Measurements from ENCODE around the gene SRPX. TPM values are rescaled to one million over a fixed set of nuclear protein-coding genes. Genes with fewer than 3 reads are reported as not detected.

SRPX gene, protein sequence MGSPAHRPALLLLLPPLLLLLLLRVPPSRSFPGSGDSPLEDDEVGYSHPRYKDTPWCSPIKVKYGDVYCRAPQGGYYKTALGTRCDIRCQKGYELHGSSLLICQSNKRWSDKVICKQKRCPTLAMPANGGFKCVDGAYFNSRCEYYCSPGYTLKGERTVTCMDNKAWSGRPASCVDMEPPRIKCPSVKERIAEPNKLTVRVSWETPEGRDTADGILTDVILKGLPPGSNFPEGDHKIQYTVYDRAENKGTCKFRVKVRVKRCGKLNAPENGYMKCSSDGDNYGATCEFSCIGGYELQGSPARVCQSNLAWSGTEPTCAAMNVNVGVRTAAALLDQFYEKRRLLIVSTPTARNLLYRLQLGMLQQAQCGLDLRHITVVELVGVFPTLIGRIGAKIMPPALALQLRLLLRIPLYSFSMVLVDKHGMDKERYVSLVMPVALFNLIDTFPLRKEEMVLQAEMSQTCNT
- 7.4 and 9.4 TPM in 2 replicates for total RNA-seq (2022)
- percentile 40 among the genes with signal in this experiment for Bru-seq, nascent RNA
- percentile 34 among the genes with signal in this experiment for BruChase-seq, experiment 1, labeled RNA remaining after a 6-hour chase
- BruChase-seq, experiment 2, labeled RNA remaining after a 2-hour chase, result percentile 32 among the genes with signal in this experiment
- long read RNA-seq, transcript SRPX-201 (10 exons, 1,874 nt), result major isoform, 27 of 30 reads
- long read RNA-seq, partial matches to known transcripts, result 1 of 30 reads
- long read RNA-seq, other reads (novel, unspliced or antisense), result 1 of 30 reads

GRCh38 chrX:38220415-38221390 lies at the start of gene SRPX:
TSS of gene SRPX (minus strand) at chrX:38220871. CDS start at chrX:38220792, 79 bp downstream.
- no TSS peak for BruUV-seq (replicated peaks)
- peak; percentile 24 for DNase-seq (ENCODE audit: unreplicated experiment)

GRCh38 chrX:38268011-38268410 lies 47.3 kb upstream of the SRPX start:
- CTCF ChIA-PET, result interaction anchor here (0.6 kb wide), 1 partner anchor 36 kb away, joined by 3 read pairs; no protein-coding TSS in a partner anchor
- Mint-ChIP-seq H3K27ac (ENCODE audit: low read depth, unreplicated experiment) (peak overlapping the region; percentile 57), H3K9me3 (ENCODE audit: unreplicated experiment) (no peaks in the 10 kb centered on the region), H3K4me3 (ENCODE audit: unreplicated experiment) (no peak overlapping the region), H3K27me3 (ENCODE audit: insufficient read depth, unreplicated experiment) (peaks cover 45% of the 10 kb centered on the region), H3K36me3 (ENCODE audit: insufficient read depth, unreplicated experiment) (peaks cover 14% of the 10 kb centered on the region), H3K4me1 (ENCODE audit: insufficient read depth, unreplicated experiment) (peaks cover 8% of the 10 kb centered on the region)
- no peak for TF ChIP-seq CTCF (IDR thresholded peaks at IDR 0.05; ENCODE audit: unreplicated experiment)
- POLR2A ChIA-PET, result interaction anchor here (0.7 kb wide), 2 partner anchors 14 to 39 kb away, joined by 3 to 5 read pairs; no protein-coding TSS in a partner anchor
- intact Hi-C loops (cut with micrococcal nuclease), result no loop called here
- DNase-seq (ENCODE audit: unreplicated experiment), result no peak
- no TSS peak for BruUV-seq (replicated peaks)

More at GRCh38 chrX:38220415-38221390, at the start of gene SRPX:
- ChIA-PET POLR2A (interaction anchor here (2.0 kb wide), 1 partner anchor 107 kb away, joined by 9 read pairs; the partner anchor contains the start of gene RPGR), CTCF (interaction anchor here (0.6 to 4.2 kb wide), 7 partner anchors 9 to 1894 kb away, joined by 3 to 18 read pairs (median 3); partner anchors contain the start of gene RPGR)
- no peaks in the 10 kb centered on the region for H3K4me1 Mint-ChIP-seq (ENCODE audit: insufficient read depth, unreplicated experiment)
- no peak within 1 kb of the TSS for H3K27ac Mint-ChIP-seq (ENCODE audit: low read depth, unreplicated experiment)
- H3K9me3 Mint-ChIP-seq (ENCODE audit: unreplicated experiment), result no peaks in the 10 kb centered on the region
- intact Hi-C loops (cut with micrococcal nuclease), result loop anchor here (1.0 kb wide), 1 partner anchor 107 kb away; the partner anchor contains the start of gene RPGR
- peaks cover 24% of the 10 kb centered on the region for H3K27me3 Mint-ChIP-seq (ENCODE audit: insufficient read depth, unreplicated experiment)
- TF ChIP-seq CTCF (IDR thresholded peaks at IDR 0.05; ENCODE audit: unreplicated experiment), result no peak
- no peaks in the 10 kb centered on the region for H3K36me3 Mint-ChIP-seq (ENCODE audit: insufficient read depth, unreplicated experiment)
- peak within 1 kb of the TSS; percentile 69 for H3K4me3 Mint-ChIP-seq (ENCODE audit: unreplicated experiment)

DNA sequence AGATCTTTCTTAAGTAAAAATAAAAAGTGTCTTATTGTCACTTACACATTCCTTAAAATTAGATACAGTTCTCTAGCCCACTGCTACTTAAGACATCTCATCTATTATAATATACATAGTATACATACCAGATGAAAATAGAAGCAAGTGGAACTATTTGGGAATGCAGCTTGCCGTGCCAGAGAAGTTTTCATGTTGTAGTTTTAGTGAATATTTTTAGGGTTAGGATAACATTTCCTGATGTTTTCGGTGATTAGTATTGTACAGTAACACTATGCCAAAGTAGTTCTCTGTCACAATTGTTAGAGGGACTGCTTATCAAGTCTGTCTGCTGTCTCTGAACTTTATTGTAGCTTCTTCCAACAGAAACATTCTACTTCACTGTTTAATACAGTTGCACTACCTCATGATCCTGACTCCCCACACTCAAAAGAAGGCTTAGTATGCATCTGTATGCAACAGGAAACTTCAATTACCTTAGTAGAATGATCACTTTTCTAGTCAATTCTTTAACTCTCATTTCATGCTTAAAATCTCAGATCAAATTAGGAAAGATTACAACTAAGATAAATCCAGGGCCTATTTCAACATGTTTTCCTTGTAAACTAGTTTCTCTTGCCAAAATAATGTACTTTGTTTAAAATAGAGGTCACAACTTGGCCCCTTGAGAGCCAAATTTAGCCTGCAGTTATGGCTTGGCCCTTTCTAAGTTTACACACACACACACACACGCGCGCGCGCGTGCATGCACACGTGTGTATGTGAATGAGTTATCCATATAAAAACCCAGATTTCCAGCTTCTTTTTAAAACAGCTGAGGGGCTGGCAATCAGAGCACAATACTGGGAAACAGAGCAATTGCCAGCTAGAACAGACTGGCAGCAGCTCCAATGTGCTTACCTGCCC lies 42.3 kb upstream of the SRPX start:
- ChIA-PET POLR2A (no interaction called here), CTCF (interaction anchor here (1.0 to 3.2 kb wide), 2 partner anchors 14 to 64 kb away, joined by 4 to 15 read pairs; partner anchors contain the start of gene RPGR)
- no peak overlapping the region for H3K4me3 Mint-ChIP-seq (ENCODE audit: unreplicated experiment)
- H3K27ac Mint-ChIP-seq (ENCODE audit: low read depth, unreplicated experiment), result no peak overlapping the region
- H3K9me3 Mint-ChIP-seq (ENCODE audit: unreplicated experiment), result no peaks in the 10 kb centered on the region
- no peak for DNase-seq (ENCODE audit: unreplicated experiment)
- no TSS peak for BruUV-seq (replicated peaks)
- H3K27me3 Mint-ChIP-seq (ENCODE audit: insufficient read depth, unreplicated experiment), result peaks cover 58% of the 10 kb centered on the region
- H3K4me1 Mint-ChIP-seq (ENCODE audit: insufficient read depth, unreplicated experiment), result no peaks in the 10 kb centered on the region
- H3K36me3 Mint-ChIP-seq (ENCODE audit: insufficient read depth, unreplicated experiment), result no peaks in the 10 kb centered on the region
- no peak for TF ChIP-seq CTCF (IDR thresholded peaks at IDR 0.05; ENCODE audit: unreplicated experiment)
- intact Hi-C loops (cut with micrococcal nuclease), result no loop called here

Measured in MCF 10A (cell line).